Stimulated activated CD4-positive, alpha-beta T cell treated with anti-CD3 and anti-CD28 coated beads, Interleukin-15, amount 100 ng/mL, for 1 hour (primary cell): ENCODE measurements around the gene RYR2.
"Not testable (repeated sequence)": the region's sequence is repeated elsewhere in the genome, so short reads cannot be mapped to it uniquely, and the experiment has no call there.

ENCODE experiments used
- DNase-seq, 2 donors: peaks; one replicate each; pipeline ENCODE4 v3.0.0-alpha.2; 2020; ENCODE audit warnings: low read depth in 1 of 2, low spot score in 1 of 2

RYR2 gene

GRCh38 chr1:237542525-237543418, 500.8 kb downstream of the RYR2 start:
- no peak for DNase-seq

DNA sequence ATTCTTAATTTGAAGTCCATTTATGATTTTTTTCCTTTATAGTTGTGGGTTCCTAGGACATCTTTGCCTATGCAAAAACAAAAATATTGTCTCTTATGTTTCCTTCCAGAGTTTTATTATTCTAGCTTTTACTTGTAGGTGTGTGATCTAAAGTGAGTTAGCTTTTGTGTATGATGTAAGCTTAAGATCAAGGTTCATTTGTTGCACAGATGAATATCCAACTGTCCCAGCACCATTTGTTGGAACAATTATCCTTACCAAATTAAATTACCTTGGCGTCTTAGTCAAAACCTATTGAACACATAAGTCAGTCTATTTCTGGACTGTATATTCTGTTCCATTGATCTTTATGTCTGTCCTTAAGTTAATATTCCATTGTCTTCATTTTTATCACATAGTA, 511.1 kb downstream of the RYR2 start:
- DNase-seq = no peak

DNA sequence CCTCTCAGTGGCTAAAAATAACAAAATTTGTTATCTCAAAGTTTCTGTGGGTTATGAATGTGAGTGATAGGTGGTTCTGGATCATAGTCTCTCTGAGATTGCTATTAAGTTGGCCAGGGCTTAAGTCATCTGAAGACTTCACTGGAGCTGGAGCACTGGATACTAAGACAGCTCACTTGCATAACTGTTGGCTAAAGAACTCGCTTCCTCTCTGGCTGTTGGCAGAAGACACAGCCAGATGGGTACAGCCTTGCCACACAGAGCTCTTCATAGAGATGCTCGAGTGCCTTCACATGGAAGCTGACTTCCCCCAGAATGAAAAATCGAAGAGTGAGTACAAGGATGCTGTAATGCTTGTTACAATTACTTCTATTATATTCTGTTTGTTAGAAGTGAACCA, 514.9 kb downstream of the RYR2 start:
- no peak for DNase-seq

DNA sequence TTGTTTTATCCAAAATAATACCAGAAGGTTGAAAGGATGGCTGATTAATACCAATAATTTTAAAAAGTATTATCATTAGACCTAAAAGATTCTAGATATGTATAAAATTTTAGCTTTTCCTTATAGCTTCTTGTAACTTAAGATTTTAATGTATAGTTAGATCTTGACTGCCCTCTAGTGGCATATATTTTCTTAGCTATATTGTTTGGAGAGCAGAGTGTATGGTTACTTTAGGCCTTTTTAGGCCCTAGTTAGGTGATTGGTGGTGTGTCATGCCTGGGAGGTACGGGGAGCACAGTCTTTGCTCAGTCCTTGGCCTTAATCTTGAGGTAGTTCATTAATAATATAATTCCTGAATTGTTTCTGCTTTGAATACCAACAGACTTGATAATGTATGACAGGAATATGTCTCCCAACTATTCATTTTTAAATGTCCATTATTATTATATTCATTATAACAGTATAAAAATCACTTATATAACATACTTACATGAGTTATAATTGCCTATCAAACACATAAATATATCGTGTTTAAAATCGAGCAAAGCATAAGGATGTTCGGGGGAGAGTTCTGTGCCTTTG, 520.3 kb downstream of the RYR2 start:
- no peak for DNase-seq

- no peak for DNase-seq
Observed at GRCh38 chr1:237565236-237565635, 523.3 kb downstream of the RYR2 start.

GRCh38 chr1:237566581-237566980, 524.6 kb downstream of the RYR2 start:
- no peak for DNase-seq

- no peak for DNase-seq
Observed at GRCh38 chr1:237568955-237569354, 527.0 kb downstream of the RYR2 start.

DNA sequence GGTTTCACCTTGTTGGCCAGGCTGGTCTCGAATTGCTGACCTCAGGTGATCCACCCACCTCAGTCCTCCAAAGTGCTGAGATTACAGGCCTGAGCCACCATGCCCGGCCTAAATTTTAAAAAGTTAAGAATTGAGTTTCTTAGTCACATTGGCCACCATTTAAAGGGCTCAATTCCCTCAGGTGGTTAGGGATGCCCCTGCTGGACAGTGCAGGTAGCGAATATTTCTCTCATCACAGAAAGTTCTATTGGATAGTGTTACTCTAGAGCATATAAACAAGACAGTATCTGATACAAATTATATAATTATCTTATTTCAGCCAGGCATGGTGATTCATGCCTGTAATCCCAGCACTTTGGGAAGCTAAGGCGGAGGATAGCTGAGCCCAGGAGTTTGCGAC, 528.5 kb downstream of the RYR2 start:
- DNase-seq = no peak

- DNase-seq = no peak
Observed at GRCh38 chr1:237574536-237574935, 532.6 kb downstream of the RYR2 start.

DNA sequence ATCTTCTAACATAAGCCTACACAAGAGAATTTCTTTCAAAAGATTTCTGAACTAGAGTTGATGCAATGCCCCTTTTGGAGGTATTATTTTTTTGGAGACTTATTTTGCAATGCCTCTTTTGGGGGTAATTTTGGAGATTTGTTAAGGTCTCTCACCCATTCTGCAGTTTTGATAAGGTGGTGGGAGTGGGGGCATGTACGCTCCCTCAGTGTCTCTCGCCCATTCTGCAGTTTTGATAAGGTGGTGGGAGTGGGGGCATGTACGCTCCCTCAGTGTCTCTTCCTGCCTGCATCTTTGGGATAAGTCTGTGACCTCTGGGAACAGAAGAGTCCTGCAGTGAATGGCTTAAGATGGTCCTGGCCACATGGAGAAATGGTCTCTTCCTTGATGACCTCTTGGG, 536.6 kb downstream of the RYR2 start:
- DNase-seq = no peak

GRCh38 chr1:237580726-237581125, 538.7 kb downstream of the RYR2 start:
- no peak for DNase-seq

DNA sequence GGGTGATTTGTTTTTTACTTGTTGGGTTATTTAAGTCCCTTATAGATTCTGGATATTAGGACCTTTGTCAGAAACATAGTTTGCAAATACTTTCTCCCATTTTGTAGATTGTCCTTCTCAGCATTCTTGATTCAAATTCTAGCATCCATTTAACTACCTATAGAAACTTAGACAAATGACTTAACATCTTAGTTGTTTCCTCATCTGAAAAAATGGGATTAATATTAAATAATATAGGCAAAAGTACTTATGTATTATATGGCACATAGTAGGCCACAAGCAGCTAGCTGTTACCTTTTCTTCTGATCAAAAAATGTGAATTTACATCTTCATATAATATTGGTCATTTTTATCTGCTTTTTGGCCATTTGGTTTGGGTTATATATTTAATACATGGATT, 541.3 kb downstream of the RYR2 start:
- DNase-seq = no peak

DNA sequence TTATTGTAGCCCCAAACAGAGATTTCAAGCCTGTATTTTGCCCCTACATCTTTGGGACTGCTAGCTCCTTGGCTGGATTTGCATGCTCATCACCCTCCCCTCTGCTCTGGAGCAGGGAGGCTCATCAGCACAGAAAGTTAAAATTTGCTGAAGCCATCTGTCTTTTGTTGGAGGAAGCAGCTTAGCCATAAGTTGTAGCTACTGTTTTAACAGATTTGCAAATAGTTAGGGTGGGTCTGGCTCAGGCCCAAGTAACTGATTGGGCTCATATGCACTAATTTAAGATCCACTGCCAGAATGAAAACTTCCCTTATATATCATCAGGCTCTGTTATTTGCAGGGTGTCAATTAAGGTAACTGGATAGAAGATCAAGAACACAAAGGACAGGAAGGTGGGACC, 541.8 kb downstream of the RYR2 start:
- DNase-seq = no peak

DNA sequence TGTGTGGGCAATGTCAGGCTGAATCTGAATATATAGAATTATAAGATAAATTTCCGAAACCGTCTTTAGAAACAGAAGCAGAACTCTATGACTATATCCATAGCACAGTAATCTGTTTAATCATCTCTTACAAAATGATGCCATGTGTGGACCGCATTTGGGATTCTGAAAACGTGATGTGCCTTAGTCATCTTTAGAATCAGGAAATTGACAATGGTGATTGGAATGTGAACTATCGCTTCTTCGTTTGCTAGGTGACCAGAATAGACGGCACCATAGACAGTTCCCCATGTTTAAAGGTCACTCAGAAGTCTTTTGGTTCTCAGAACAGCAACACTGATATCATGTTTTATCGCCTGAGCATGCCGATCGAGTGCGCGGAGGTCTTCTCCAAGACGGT, 548.4 kb downstream of the RYR2 start:
- no peak for DNase-seq

- DNase-seq = no peak
Observed at GRCh38 chr1:237591353-237591752, 549.4 kb downstream of the RYR2 start.

- not testable (repeated sequence) for DNase-seq
Observed at GRCh38 chr1:237603036-237603568, 561.1 kb downstream of the RYR2 start.

DNA sequence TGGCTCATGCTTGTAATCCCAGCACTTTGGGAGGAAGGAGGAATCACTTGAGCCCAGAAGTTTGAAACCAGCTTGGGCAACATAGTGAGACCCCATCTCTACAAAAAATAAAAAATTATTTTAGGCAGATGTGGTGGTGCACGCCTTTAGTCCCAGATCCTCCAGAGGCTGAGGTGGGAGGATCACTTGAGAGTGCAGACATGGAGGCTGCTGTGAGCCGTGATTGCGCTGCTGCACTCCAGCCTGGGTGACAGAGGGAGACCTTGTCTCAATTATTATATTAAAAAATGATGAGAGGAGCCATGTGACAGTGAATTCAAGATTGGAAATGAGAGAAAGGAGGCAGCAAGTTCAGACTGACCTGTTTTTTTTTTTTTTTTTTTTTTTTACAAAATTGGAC, 566.4 kb downstream of the RYR2 start:
- no peak for DNase-seq

DNA sequence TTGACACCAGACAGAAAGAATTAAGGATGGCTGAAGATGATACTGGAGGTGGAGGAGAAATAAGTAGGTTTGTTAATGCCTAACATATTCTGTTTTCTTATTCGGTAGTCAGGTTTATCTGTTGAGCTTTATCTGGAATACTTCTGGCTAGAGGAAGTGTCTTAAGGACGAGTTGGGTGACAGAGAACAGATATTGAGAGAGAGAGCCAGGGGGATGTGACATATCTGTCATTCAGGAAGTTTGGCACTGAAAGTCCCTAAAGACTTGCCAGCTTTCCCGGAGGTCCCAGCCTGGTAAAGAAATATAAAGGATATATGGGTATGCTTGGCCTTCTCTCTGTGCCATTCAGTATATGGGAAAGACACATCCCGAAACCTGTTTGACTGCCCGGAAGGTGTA, 568.2 kb downstream of the RYR2 start:
- no peak for DNase-seq

DNA sequence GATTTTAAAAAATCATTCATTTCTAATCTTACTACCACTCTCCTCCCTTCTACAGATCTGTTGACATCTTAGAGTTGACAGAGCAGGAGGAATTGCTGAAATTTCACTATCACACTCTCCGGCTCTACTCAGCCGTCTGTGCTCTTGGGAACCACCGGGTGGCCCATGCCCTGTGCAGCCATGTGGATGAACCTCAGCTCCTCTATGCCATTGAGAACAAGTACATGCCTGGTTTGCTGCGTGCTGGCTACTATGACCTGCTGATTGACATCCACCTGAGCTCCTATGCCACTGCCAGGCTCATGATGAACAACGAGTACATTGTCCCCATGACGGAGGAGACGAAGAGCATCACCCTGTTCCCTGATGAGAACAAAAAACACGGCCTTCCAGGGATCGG, 572.0 kb downstream of the RYR2 start:
- no peak for DNase-seq

- no peak for DNase-seq
Observed at GRCh38 chr1:237619553-237619952, 577.6 kb downstream of the RYR2 start.

DNA sequence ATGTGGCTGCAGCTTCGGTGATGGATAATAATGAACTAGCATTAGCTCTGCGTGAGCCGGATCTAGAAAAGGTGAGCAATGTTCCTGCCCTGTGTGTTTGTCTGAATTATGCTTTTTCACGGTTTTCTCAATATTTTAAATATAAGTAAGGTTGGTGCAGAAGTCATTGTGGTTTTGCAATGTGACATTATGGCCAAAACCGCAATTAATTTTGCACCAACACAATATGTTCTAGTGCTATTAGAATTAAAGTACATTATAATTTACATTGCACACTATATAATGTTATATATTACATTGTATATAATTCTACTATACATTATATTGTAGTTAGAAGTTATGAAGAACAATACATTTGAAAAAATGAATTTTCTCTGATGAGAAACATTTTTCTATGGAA, 592.9 kb downstream of the RYR2 start:
- DNase-seq = no peak

DNA sequence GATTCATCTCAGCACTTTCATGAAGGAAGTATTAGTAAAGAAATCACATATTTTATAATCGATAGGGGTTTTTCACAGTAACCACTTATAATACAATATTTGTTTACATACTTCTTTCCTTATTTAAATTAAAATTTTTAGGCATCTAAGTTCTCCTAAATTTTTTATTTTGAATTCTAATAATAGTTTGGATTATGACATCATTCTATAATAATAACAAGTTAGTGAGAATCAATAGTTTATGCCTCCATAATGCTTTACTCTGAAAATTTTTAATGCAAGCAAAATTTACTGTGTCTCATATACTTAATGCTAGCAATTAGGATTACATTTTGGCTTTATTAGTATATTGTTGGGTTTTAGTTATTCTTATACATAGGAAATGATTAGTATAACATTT, 596.6 kb downstream of the RYR2 start:
- no peak for DNase-seq
